Measurements from ENCODE around the gene SLC33A1. TPM values are rescaled to one million over a fixed set of nuclear protein-coding genes. Genes with fewer than 3 reads are reported as not detected.

Gene SLC33A1
- total RNA-seq, 1 experiment from 2014 or later = 24.9 TPM

- TF ChIP-seq SOX15 (CRISPR knock-in tag; IDR thresholded peaks at IDR 0.05) (no peak), PRDM15 (CRISPR knock-in tag; IDR thresholded peaks at IDR 0.05) (no peak), KAT7 (CRISPR knock-in tag; IDR thresholded peaks at IDR 0.05; ENCODE audit: borderline replicate concordance) (no peak), SMAD3 (CRISPR knock-in tag; IDR thresholded peaks at IDR 0.05; ENCODE audit: borderline replicate concordance) (no peak), CREM (CRISPR knock-in tag; IDR thresholded peaks at IDR 0.05) (no peak)
Observed at GRCh38 chr3:155771126-155771525, 83.1 kb downstream of the SLC33A1 start (continued).

Other genes with a start within 250 kb of the SLC33A1 start
- 8.4 to 8.9 TPM (median 8.8 TPM) in 3 replicates for gene PLCH1, start 109.4 kb downstream of the SLC33A1 start, total RNA-seq (2021)
- 2.8 to 3.0 TPM (median 3.0 TPM) in 3 replicates for gene C3orf33, start 48.1 kb downstream of the SLC33A1 start, total RNA-seq (2021)
- gene GMPS, start 16.2 kb upstream of the SLC33A1 start, total RNA-seq (2021) = 125 to 136 TPM (median 128 TPM) in 3 replicates

Data from WTC11 (cell line).